ENCODE data around the gene CDC25B.
"Not testable (repeated sequence)": the region's sequence is repeated elsewhere in the genome, so short reads cannot be mapped to it uniquely, and the experiment has no call there.

The CDC25B gene

GRCh38 chr20:3785240-3786125 lies 10.6 kb upstream of the CDC25B start:
- peak; percentile 20 for DNase-seq (ENCODE audit: low spot score)

GRCh38 chr20:3786126-3786484 lies 10.0 kb upstream of the CDC25B start:
- peak; percentile 53 for DNase-seq (ENCODE audit: low spot score)

- DNase-seq (ENCODE audit: low spot score): peak; percentile 96
Measured at GRCh38 chr20:3786665-3787323, 9.3 kb upstream of the CDC25B start, which contains the start of gene CENPB. Gene CENPB, minus strand, starts transcription at chr20:3786740. Its CDS starts 257 bp downstream, at chr20:3786483.

GRCh38 chr20:3787324-3788014 lies 8.6 kb upstream of the CDC25B start:
- no peak for DNase-seq (ENCODE audit: low spot score)

GRCh38 chr20:3788685-3789155 lies 7.4 kb upstream of the CDC25B start:
- DNase-seq (ENCODE audit: low spot score): no peak

GRCh38 chr20:3789201-3789600 lies 6.9 kb upstream of the CDC25B start:
- not testable (repeated sequence) for DNase-seq (ENCODE audit: low spot score)

- not testable (repeated sequence) for DNase-seq (ENCODE audit: low spot score)
Measured at GRCh38 chr20:3794168-3794567, 1.9 kb upstream of the CDC25B start.

- no peak for DNase-seq (ENCODE audit: low spot score)
Measured at GRCh38 chr20:3794701-3795420, 1.2 kb upstream of the CDC25B start.

GRCh38 chr20:3796477-3797225 lies 541 bp downstream of the CDC25B start:
- DNase-seq (ENCODE audit: low spot score): no peak

- no peak for DNase-seq (ENCODE audit: low spot score)
Measured at GRCh38 chr20:3797226-3797545, 1.1 kb downstream of the CDC25B start.

- peak; percentile 27 for DNase-seq (ENCODE audit: low spot score)
Measured at GRCh38 chr20:3797592-3798372, 1.7 kb downstream of the CDC25B start.

GRCh38 chr20:3798373-3798768 lies 2.3 kb downstream of the CDC25B start:
- no peak for DNase-seq (ENCODE audit: low spot score)

GRCh38 chr20:3798908-3799248 lies 2.8 kb downstream of the CDC25B start:
- no peak for DNase-seq (ENCODE audit: low spot score)

GRCh38 chr20:3800256-3800877 lies 4.3 kb downstream of the CDC25B start:
- no peak for DNase-seq (ENCODE audit: low spot score)

- no peak for DNase-seq (ENCODE audit: low spot score)
Measured at GRCh38 chr20:3800878-3801260, 4.8 kb downstream of the CDC25B start.

GRCh38 chr20:3801299-3801698 lies 5.2 kb downstream of the CDC25B start:
- no peak for DNase-seq (ENCODE audit: low spot score)

- no peak for DNase-seq (ENCODE audit: low spot score)
Measured at GRCh38 chr20:3801846-3802245, 5.7 kb downstream of the CDC25B start.

GRCh38 chr20:3802524-3803239 lies 6.6 kb downstream of the CDC25B start:
- DNase-seq (ENCODE audit: low spot score): no peak

- DNase-seq (ENCODE audit: low spot score): no peak
Measured at GRCh38 chr20:3803289-3803688, 7.2 kb downstream of the CDC25B start.

- DNase-seq (ENCODE audit: low spot score): no peak
Measured at GRCh38 chr20:3803854-3804253, 7.7 kb downstream of the CDC25B start.

All from AG20443 (cell line).